Thyroid gland (tissue), 4 donors: ENCODE data around the gene NAT8L.

ENCODE experiments used
- POLR2A ChIP-seq, 2 donors: fragments of 450-650 bp; IDR thresholded peaks; one replicate each; pipeline ENCODE4 v1.6.1; 2017; ENCODE audit warnings: antibody characterized with exemption in 2 of 2, mild to moderate bottlenecking in 2 of 2, moderate library complexity in 1 of 2
- TF ChIP-seq, protein P1 (sequence below), 6 experiments: fragments of 200-600 bp in 3 of 6; fragments of 450-650 bp in 3 of 6; sonication (generic) in 3 of 6; IDR thresholded peaks; one replicate each; pipeline ENCODE4 v1.5.1; 2016 to 2019; ENCODE audit warnings: antibody characterized with exemption in 6 of 6, mild to moderate bottlenecking in 2 of 6, inconsistent platforms in 1 of 6, moderate library complexity in 1 of 6

GRCh38 chr4:2085496-2085901 lies 26.4 kb downstream of the NAT8L start:
- TF ChIP-seq, protein P1, sequence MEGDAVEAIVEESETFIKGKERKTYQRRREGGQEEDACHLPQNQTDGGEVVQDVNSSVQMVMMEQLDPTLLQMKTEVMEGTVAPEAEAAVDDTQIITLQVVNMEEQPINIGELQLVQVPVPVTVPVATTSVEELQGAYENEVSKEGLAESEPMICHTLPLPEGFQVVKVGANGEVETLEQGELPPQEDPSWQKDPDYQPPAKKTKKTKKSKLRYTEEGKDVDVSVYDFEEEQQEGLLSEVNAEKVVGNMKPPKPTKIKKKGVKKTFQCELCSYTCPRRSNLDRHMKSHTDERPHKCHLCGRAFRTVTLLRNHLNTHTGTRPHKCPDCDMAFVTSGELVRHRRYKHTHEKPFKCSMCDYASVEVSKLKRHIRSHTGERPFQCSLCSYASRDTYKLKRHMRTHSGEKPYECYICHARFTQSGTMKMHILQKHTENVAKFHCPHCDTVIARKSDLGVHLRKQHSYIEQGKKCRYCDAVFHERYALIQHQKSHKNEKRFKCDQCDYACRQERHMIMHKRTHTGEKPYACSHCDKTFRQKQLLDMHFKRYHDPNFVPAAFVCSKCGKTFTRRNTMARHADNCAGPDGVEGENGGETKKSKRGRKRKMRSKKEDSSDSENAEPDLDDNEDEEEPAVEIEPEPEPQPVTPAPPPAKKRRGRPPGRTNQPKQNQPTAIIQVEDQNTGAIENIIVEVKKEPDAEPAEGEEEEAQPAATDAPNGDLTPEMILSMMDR (IDR thresholded peaks at IDR 0.05) = no peak
- no peak for TF ChIP-seq POLR2A (IDR thresholded peaks at IDR 0.05)
